Posterior vena cava (tissue), 2 donors: Measurements from ENCODE around the gene CCDC172. TPM values are rescaled to one million over a fixed set of nuclear protein-coding genes. Genes with fewer than 3 reads are reported as not detected.
"Not testable (repeated sequence)": the region's sequence is repeated elsewhere in the genome, so short reads cannot be mapped to it uniquely, and the experiment has no call there.

Experiments
- DNase-seq: peaks from one replicate; pipeline ENCODE4 v3.0.0-alpha.2; 2020; ENCODE audit warnings: low spot score
- intact Hi-C, 2 donors: fragments of 100-400 bp; cut with DNase I; formaldehyde crosslinking; loops; one replicate each; pipeline versions ENCODE4 v1.14.1 to v1.14.2; 2022 to 2023
- total RNA-seq, 2 donors: library from RNA; stranded (reverse); fragmentation: NEBNext Ultra II Directional; extraction: Animal tissue kit (Norgen Biotek cat#: 25700); gene quantifications; one replicate each; pipeline ENCODE4 v1.2.1, GENCODE V29; 2021
- donor health status: DM: yes; HTN: yes; CAD: no.
- donor health status: DM: yes; HTN: yes; CAD: no.

CCDC172 gene
- total RNA-seq, 2 donors from 2014 or later, result not detected

DNA sequence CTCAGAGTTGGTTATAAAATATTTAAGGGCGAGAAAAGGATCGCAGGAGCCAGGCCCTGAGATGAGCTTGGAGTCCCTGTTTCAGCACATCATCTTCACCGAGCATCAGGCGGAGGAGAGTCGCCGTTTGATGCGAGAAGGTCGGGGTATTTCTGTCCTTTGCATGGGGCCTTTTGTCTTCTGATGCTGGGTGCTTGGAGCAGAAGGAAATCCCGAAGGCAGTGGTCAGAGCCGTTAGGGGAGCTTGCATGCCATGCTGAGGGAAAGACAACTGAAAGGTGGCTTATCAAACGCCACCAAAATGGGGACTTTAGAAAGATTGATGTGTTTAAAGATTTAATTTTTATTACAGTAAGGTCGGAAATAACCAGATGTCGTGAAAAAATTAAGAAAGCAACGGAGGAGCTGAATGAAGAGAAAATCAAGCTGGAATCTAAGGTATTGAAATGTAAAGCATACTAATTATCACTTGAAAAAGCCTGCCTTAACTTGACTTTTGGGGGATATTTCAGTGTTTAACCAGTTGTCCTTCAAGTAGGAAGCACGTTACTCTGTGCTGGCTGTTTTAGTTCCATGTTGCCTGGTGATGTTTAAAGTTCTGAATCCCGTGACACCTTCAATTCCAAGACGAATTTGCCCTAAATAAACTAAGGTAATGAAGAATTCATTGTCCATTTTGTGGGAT, 845 bp downstream of the CCDC172 start:
- intact Hi-C loops, result loop anchor here in 1 of 2 donors (5.0 kb wide), 1 partner anchor 702 kb away; no protein-coding TSS in a partner anchor
- no peak for DNase-seq

DNA sequence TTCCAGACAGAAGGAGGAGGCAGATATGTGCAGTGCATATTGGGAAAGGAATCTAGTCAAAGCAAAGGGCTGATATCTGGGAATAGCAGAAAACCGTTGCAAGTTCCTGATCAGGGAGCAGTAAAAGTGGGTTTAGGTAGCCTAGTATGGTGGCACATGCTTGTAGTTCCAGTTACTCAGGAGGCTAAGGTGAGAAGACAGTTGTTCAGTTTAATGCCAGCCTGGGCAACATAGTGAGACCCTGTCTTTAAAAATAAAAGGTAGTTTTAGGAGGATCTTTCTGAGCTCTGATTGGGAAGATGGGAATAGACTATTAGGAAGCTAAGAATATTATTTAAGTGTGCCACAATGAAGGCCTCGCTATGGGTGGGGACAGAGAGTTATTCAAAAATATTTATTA, 1.7 kb downstream of the CCDC172 start:
- DNase-seq, result no peak
- intact Hi-C loops, result loop anchor here in 1 of 2 donors (5.0 kb wide), 1 partner anchor 701 kb away; no protein-coding TSS in a partner anchor

DNA sequence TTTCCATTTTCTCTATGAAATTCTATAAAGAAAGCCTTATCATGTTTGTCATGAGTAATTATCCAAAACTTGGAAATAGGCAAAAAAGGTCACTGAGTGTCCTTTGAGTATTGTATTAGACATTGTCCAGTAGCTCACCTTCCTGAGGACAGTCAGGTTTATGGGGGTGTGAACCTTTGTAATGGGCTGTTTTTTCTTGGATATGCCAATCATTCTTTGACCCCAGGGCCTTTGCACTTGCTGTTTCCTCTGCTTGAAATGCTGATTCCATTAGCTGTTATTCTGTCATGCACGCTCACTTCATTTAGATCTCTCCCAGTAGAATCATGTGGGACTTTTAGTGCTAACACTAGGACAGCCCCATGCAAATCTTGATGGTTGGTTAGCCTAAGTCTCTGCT, 4.9 kb downstream of the CCDC172 start:
- intact Hi-C loops, result loop anchor here in 1 of 2 donors (5.0 kb wide), 1 partner anchor 698 kb away; no protein-coding TSS in a partner anchor
- no peak for DNase-seq

DNA sequence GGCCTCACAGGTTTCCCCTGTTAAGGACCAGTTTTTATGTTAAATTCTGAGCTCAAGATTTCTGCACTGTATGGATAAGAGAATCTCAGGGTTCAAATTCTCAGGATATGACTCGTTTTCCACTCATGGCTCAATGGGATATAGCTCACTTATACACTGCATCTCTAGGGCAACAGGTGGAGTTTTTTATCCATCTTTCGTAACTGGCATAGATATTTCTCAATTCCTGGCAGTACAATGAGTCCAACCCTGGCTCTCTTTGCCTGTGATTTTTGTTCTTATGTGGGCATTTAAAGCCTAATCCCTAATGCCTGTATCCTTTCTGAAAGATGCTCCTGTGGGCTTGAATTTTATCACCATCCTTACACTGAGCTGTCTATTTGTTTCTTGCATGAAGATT, 7.6 kb downstream of the CCDC172 start:
- no peak for DNase-seq
- intact Hi-C loops, result no loop called here

DNA sequence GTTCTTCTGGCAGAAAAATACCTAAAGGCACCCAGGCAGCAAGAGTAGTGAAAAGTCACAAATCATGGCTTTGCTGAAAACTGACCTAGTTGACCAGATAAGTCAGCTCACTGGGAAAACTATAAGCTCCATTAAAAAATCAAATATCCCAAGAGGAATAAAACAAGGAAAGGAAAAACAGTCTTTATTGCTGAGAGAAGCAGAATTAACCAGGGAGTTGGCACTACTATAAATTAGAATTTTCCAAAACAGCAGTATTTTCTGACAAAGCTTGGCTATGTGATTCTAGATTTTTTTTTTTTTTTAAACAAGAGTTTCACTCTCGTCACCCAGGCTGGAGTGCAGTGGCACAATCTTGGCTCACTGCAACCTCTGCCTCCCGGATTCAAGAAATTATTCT, 12.6 kb downstream of the CCDC172 start:
- intact Hi-C loops, result no loop called here
- DNase-seq, result no peak

DNA sequence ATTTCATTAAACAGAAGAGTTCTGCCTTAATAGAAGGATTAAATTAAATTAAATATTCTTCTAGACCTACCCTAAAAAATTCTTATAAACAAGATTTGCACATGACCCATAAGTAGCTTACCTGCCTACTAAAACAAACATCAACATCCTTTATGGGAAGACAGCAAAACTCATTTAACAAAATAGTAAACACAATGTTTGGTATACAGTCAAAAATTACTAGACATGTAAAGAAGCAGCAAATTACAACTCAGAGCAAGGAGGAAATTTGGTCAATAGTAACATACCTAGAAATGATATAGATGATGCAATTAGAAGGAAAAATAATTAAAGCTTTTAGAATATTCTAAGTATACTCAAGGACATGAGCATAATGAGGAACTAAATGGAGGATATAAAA, 27.9 kb downstream of the CCDC172 start:
- DNase-seq, result no peak
- intact Hi-C loops, result no loop called here

DNA sequence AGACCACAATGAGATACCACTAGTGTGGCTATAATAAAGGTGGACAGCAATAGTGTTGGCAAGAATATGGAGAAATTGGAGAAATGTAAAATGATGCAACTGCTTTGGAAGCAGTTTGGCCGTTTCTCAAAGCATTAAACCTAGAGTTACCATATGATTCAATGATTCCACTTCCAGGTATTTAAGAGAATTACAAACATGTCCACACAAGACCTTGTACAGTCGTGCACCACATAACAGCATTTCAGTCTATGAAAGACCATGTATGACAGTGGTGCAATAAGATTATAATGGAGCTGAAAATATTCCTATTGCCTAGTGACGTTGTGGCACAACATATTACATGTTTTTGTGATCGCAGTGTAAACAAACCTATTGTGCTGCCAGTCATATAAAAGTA, 29.6 kb downstream of the CCDC172 start:
- intact Hi-C loops, result no loop called here

DNA sequence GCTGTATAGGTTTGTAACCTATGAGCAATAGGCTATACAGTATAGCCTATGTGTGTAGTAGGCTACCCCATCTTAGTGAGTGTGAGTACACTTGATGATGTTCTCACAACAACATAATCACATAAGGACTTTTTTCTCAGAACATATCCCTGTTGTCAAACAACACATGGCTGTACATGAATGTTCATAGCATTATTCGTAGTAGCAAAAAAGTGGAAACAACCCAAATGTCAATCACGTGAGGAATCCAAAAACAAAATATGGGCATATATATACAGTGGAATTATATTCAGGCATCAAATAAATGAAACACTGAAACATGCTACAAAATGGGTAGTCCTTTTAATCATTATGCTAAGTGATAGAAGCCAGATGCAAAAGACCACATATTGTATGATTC, 31.1 kb downstream of the CCDC172 start:
- no peak for DNase-seq
- intact Hi-C loops, result no loop called here

More for the DNA sequence above, 29.6 kb downstream of the CCDC172 start:
- no peak for DNase-seq

DNA sequence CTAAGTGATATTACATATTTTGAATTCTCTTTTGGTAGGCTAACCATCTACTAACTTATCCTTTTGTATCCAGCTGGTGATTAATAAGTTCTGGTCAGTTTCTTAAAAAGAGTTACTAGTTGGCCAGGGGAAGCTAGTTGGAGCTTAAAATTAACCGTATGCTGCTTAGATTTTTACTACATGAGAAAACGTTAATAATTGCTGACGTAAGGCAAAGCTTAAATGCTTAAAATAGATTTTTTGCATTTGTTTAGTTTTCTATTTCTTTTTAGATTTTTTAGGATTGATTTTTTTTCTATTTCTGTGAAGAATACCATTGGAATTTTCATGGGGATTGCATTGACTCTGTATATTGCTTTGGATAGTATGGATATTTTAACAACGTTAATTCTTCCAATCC, 32.6 kb downstream of the CCDC172 start:
- intact Hi-C loops, result no loop called here
- no peak for DNase-seq

DNA sequence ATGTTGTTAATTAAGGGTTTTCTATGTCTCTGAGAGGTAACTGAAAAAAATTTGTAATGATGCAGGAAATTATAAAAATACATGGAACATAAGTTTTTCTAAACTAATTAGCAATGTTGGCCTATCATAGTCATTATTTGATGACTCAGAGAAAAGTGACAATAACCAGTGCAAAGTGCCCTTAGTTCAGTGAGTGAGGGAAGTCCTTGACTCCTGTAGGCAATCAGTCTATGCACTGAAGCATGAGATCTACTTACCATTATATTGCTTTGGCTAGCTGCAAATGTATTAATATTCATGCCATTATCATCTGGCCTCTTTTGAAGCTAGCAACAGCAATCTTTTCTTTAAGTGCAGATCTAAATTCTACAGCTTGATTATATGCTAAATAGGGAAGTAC, 40.6 kb downstream of the CCDC172 start:
- intact Hi-C loops, result loop anchor here in 1 of 2 donors (5.0 kb wide), 1 partner anchor 1008 kb away; no protein-coding TSS in a partner anchor
- no peak for DNase-seq

DNA sequence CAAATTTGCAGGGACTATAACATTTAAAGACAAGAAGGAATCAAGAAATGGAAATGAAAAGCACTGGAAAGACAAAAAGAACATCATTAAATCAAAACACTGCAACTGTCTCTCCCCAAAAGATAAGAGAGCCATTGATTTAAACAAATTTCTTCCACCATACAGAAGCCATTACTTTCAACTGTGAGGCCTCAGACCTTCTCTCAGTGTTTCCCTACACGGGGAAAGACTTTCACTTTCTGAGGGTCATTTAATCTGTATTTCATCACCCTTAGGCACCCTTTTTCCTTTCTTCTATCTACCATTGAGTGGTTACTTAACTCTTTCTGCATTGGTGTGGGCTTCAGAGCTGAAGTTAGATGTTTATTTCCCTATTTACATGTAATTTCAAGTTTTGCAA, 47.5 kb downstream of the CCDC172 start:
- intact Hi-C loops, result no loop called here
- DNase-seq, result no peak

DNA sequence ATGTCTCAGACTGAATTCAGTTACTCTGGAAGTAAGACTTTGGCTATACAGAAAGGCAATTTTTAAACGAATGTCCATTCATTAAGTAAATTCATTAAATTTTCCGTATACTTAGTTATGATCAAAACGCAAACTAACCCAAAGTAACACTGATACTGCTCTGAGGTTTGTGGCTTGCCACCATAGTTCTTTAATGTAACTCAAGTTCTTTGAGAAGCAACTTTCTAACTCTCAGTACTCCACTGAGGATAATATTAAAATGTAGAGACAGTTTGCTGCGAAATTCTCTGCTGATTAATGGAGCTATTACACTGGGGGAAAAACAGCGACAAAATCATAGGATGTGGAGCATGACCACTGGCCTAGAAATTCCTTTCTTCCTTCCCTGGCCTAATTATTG, 58.0 kb downstream of the CCDC172 start:
- DNase-seq, result no peak
- intact Hi-C loops, result no loop called here

DNA sequence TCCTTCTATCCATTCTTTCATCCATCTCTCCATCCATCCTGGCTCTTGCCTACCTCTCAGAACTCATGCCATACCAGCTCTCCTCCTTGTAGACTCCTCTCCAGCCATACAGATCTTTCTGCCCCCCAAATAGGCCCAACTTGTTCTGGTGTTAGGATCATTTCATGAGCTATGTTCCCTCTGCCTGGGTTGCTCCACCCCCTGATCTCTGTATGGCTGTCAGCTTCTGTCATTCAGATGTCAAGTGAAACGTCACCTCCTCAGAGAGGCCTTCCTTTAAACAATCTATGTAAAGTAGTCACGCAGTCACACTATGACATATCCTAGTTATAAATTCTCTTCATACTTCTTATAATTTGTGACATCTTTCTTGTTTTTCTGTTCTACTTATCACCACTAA, 61.1 kb downstream of the CCDC172 start:
- intact Hi-C loops, result no loop called here

DNA sequence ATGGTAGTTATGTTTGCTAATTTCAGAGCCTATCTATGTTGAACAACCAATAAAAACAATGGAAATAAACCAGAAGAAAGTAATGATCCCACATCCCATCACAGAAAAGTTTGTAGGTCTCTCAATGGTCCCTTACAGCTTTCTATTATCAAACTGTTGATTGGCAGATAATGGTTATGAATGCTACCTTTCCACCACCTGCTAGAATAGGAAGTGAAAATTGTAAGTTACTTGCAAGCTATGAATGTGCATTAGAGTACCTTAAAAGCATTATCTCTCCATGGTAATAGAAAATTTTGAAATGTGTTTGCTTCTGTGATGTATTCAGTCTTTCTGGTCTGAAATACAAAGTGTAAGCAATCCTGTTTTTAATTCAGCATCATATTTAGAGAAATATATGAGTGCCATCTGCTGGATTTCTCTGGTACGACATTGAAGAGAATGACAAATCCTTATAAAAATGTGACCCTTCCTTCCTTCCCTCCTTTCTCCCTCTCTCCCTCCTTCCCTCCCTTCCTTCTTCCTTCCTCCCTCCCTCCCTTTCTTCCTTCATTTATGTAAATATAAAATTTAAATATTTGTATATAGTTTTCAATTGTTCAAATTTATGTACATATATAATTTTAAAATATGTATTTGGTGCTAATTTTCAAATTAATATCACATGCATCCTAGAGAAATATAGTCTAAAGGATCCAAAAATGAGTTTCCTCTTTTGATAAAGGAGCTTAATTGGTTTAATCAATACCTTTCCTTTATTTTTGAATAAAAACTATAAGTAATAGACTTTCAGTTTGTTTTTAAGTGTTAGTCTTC, 62.0 kb downstream of the CCDC172 start:
- DNase-seq, result no peak
- intact Hi-C loops, result no loop called here

More for the DNA sequence above, 61.1 kb downstream of the CCDC172 start:
- no peak for DNase-seq

DNA sequence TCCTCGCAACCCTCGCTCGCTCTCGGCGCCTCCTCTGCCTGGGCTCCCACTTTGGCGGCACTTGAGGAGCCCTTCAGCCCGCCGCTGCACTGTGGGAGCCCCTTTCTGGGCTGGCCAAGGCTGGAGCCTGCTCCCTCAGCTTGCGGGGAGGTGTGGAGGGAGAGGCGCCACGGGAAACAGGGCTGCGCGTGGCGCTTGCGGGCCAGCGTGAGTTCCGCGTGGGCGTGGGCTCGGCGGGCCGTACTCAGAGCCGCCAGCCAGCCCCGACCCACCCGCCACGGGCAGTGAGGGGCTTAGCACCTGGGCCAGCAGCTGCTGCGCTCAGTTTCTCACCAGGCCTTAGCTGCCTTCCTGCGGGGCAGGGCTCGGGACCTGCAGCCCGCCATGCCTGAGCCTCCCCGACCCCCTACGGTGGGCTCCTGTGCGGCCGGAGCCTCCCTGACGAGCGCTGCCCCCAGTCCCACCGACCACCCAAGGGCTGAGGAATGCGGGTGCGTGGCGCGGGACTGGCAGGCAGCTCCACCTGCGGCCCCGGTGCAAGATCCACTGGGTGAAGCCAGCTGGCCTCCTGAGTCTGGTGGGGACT, 69.1 kb downstream of the CCDC172 start:
- DNase-seq, intact Hi-C loops: not testable (repeated sequence)

DNA sequence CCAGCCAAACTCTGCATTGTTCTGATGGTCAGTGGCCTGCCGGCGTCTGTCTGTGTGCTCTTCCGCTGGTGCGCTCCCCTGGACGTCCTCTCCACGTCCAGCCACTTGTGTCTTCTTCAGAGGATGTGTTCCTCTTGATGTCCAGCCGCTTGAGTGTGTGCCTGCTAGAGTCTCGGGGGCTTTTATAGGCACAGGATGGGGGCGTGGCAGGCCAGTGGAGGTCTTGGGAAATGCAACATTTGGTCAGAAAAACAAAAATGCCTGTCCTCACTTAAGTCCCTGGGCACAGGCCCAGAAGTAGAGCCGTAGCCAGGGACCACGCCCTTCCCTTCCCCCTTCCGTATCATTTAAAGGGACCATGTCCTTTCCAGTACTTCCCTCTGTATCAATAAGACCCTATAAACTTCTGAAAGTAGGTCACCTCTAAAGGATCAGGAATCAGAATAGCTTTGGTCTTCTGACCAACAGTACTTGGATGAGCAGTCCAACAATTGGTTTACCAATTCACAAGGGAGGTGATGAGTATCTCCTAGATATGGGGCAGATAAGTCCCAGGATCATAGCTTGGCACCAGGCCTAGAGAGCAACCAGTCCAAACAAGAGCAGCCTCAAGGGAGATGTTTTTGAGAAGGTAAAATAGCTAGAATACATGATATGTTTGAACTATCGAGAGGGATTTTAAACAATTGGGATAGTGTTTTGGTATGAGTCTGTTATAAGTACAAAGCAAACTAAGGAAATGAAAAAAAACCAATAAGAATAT, 71.2 kb downstream of the CCDC172 start:
- no peak for DNase-seq
- intact Hi-C loops, result no loop called here

DNA sequence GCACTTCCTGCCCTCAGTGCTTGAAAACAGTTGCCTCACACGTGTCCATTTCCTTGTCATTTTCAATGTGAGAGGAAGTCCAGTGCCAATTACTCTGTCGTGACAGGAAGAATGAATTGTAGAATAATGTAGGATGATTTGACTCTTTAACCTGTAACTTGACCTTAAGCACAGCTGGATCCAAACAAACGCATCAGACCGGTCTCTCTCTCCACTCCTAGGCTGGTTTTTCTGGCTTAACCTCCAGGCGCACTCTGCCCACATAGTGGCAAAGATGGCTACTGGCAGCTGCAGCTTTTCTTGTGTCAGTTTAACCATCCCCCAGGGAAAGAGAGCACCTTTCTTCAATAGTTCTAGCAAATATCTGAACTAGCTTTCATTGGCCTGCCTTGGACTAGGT, 74.0 kb downstream of the CCDC172 start:
- intact Hi-C loops, result no loop called here
- no peak for DNase-seq

DNA sequence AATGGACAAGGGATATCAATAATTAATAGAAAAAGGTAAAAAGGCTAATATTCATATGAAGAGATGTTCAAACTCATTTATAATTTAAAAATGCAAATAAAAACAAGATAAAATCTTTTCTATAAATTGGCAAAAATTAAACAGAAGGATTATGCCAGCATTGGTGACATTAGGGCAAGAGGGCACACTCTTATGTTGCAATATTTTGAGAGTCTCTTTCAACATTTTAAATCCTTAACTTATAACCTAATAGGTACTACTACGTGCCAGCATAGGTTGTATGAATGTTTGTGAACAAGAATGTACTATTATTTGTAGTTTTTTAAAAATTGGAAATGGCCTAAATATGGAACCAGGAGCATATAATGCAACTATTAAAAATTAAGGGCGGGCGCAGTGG, 78.6 kb downstream of the CCDC172 start:
- no peak for DNase-seq
- intact Hi-C loops, result no loop called here

DNA sequence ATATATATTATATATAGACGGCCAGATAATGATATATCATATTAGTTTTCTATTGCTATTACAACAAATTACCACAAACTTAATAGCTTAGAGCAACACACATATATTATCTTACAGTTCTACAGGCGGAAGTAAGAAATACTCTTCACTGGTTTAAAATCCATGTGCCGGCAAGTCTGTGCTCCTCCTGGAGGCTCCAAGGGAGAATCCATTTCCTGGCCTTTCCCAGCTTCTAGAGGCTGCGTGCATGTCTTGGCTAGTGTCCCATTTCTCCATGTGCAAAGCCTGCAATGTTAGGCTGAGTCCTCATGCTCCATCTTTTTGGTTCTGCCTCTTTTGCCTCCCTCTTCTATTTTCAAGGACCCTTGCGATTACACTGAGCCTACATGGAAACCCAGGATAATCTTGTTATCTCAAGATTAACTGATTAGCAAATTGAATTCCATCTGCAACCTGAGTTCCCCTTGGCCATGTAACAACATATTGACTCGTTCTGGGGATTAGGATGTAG, 79.5 kb downstream of the CCDC172 start:
- no peak for DNase-seq
- intact Hi-C loops, result no loop called here
